ENCODE measurements around the gene KDM4C. TPM values are rescaled to one million over a fixed set of nuclear protein-coding genes. Genes with fewer than 3 reads are reported as not detected.

KDM4C gene
- total RNA-seq, 2 experiments from 2014 or later, result 60.1 to 61.3 TPM

- ChIA-PET CTCF (no interaction called here), POLR2A (no interaction called here)
- no peaks in the 10 kb centered on the region for H3K4me1 ChIP-seq (ENCODE audit: insufficient read depth, low read length)
- Mint-ChIP-seq H3K9me3 (no peaks in the 10 kb centered on the region), H3K27me3 (no peaks in the 10 kb centered on the region), H3K4me3 (no peak overlapping the region), H3K36me3 (ENCODE audit: low read depth) (peaks cover 55% of the 10 kb centered on the region), H3K4me1 (ENCODE audit: low read depth) (peaks cover 60% of the 10 kb centered on the region), H3K27ac (no peak overlapping the region)
- DNase-seq, result no peak
- intact Hi-C loops (cut with DNase I, micrococcal nuclease), result no loop called here
- peaks cover 7% of the 10 kb centered on the region for H3K36me3 ChIP-seq (ENCODE audit: insufficient read depth, low read length)
- H3K27ac ChIP-seq (ENCODE audit: low read depth in 1 of 2, low read length in 2 of 2), result no peak overlapping the region
- no peaks in the 10 kb centered on the region for H3K9me3 ChIP-seq (ENCODE audit: control insufficient read depth in 1 of 2, insufficient read depth in 1 of 2, low read length in 2 of 2)
- ATAC-seq (ENCODE audit: poor library complexity), result no peak
- no peaks in the 10 kb centered on the region for H3K27me3 ChIP-seq (ENCODE audit: control insufficient read depth in 1 of 2, insufficient read depth in 2 of 2, low read length in 2 of 2)
- no peak for TF ChIP-seq CTCF (IDR thresholded peaks at IDR 0.05)
- H3K4me3 ChIP-seq (ENCODE audit: low read length), result no peak overlapping the region
These were observed 165.3 kb downstream of the KDM4C start for GRCh38 chr9:6923086-6923485.

GRCh38 chr9:6924149-6924548, 166.4 kb downstream of the KDM4C start:
- no peak for TF ChIP-seq CTCF (IDR thresholded peaks at IDR 0.05)
- Mint-ChIP-seq H3K27me3 (no peaks in the 10 kb centered on the region), H3K27ac (no peak overlapping the region), H3K36me3 (ENCODE audit: low read depth) (peaks cover 58% of the 10 kb centered on the region), H3K9me3 (no peaks in the 10 kb centered on the region), H3K4me1 (ENCODE audit: low read depth) (peaks cover 65% of the 10 kb centered on the region), H3K4me3 (no peak overlapping the region)
- POLR2A ChIA-PET, result no interaction called here
- ATAC-seq (ENCODE audit: poor library complexity), result no peak
- intact Hi-C loops (cut with DNase I, micrococcal nuclease), result no loop called here
- H3K36me3 ChIP-seq (ENCODE audit: insufficient read depth, low read length), result peaks cover 7% of the 10 kb centered on the region
- H3K27me3 ChIP-seq (ENCODE audit: control insufficient read depth in 1 of 2, insufficient read depth in 2 of 2, low read length in 2 of 2), result no peaks in the 10 kb centered on the region
- H3K9me3 ChIP-seq (ENCODE audit: control insufficient read depth in 1 of 2, insufficient read depth in 1 of 2, low read length in 2 of 2), result no peaks in the 10 kb centered on the region
- H3K27ac ChIP-seq (ENCODE audit: low read depth in 1 of 2, low read length in 2 of 2), result no peak overlapping the region
- no peak for DNase-seq
- H3K4me3 ChIP-seq (ENCODE audit: low read length), result no peak overlapping the region
- CTCF ChIA-PET, result no interaction called here
- no peaks in the 10 kb centered on the region for H3K4me1 ChIP-seq (ENCODE audit: insufficient read depth, low read length)

GRCh38 chr9:6924988-6925563, 167.3 kb downstream of the KDM4C start:
- H3K9me3 ChIP-seq (ENCODE audit: control insufficient read depth in 1 of 2, insufficient read depth in 1 of 2, low read length in 2 of 2), result no peaks in the 10 kb centered on the region
- intact Hi-C loops (cut with DNase I, micrococcal nuclease), result no loop called here
- ATAC-seq (ENCODE audit: poor library complexity) (no peak), DNase-seq (no peak)
- no peak overlapping the region for H3K4me3 Mint-ChIP-seq
- CTCF ChIA-PET, result interaction anchor here (0.8 kb wide), 1 partner anchor 16 kb away, joined by 3 read pairs; no protein-coding TSS in a partner anchor
- no peak for TF ChIP-seq CTCF (IDR thresholded peaks at IDR 0.05)
- peaks cover 69% of the 10 kb centered on the region for H3K4me1 Mint-ChIP-seq (ENCODE audit: low read depth)
- no peaks in the 10 kb centered on the region for H3K27me3 ChIP-seq (ENCODE audit: control insufficient read depth in 1 of 2, insufficient read depth in 2 of 2, low read length in 2 of 2)
- H3K27ac ChIP-seq (ENCODE audit: low read depth in 1 of 2, low read length in 2 of 2), result no peak overlapping the region
- POLR2A ChIA-PET, result no interaction called here
- H3K9me3 Mint-ChIP-seq, result no peaks in the 10 kb centered on the region
- no peaks in the 10 kb centered on the region for H3K27me3 Mint-ChIP-seq
- no peak overlapping the region for H3K27ac Mint-ChIP-seq
- H3K36me3 ChIP-seq (ENCODE audit: insufficient read depth, low read length), result peaks cover 7% of the 10 kb centered on the region
- H3K36me3 Mint-ChIP-seq (ENCODE audit: low read depth), result peaks cover 54% of the 10 kb centered on the region
- H3K4me1 ChIP-seq (ENCODE audit: insufficient read depth, low read length), result no peaks in the 10 kb centered on the region
- H3K4me3 ChIP-seq (ENCODE audit: low read length), result no peak overlapping the region
